Activated CD4-positive, alpha-beta T cell treated with anti-CD3 and anti-CD28 coated beads, Interleukin-2, amount 10 ng/mL, durations not matched to agents 24 days and 14 days (primary cell): ENCODE results near the gene ZBTB9. TPM values are rescaled to one million over a fixed set of nuclear protein-coding genes. Genes with fewer than 3 reads are reported as not detected.
"Not testable (repeated sequence)": the region's sequence is repeated elsewhere in the genome, so short reads cannot be mapped to it uniquely, and the experiment has no call there.

Experiments used
- DNase-seq: peaks from one replicate; pipeline ENCODE4 v3.0.0; 2022
- H3K27ac Mint-ChIP-seq: one replicate; pipeline ENCODE4 v1.8.0; 2022; ENCODE audit warnings: mild to moderate bottlenecking, mixed read lengths
- H3K27me3 Mint-ChIP-seq: one replicate; pipeline ENCODE4 v1.8.0; 2022; ENCODE audit warnings: mixed read lengths
- H3K36me3 Mint-ChIP-seq: one replicate; pipeline ENCODE4 v1.8.0; 2022; ENCODE audit warnings: low read depth, mild to moderate bottlenecking, mixed read lengths
- H3K4me1 Mint-ChIP-seq: one replicate; pipeline ENCODE4 v1.8.0; 2021; ENCODE audit warnings: mixed read lengths
- H3K4me3 Mint-ChIP-seq: one replicate; pipeline ENCODE4 v1.8.0; 2022; ENCODE audit warnings: mild to moderate bottlenecking, moderate library complexity, mixed read lengths
- H3K9me3 Mint-ChIP-seq: one replicate; pipeline ENCODE4 v1.8.0; 2021; ENCODE audit warnings: mixed read lengths
- intact Hi-C: fragments of 100-400 bp; cut with micrococcal nuclease; formaldehyde crosslinking; loops from one replicate; pipeline ENCODE4 v1.15.1; 2023
- total RNA-seq: library from RNA; stranded (reverse); gene quantifications from 2 replicates; pipeline ENCODE4 v1.2.3, GENCODE V29; 2022

ZBTB9 gene
- total RNA-seq, 1 donor from 2014 or later, result 14.2 TPM

DNA sequence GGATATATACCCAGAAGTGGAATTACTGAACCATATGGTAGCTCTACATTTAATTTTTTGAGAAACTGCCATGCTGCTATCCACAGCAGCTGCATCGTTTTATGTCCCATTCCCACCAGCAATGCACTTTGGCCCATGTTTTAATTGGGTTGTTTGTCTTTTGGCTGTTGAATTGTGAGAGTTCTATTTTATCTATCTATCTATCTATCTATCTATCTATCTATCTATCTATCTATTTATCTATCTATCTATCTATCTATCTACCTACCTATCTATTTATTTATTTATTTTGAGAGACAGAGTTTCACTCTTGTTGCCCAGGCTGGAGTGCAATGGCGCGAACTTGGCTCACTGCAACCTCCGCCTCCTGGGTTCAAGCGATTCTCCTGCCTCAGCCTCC is 28.2 kb downstream of the ZBTB9 start:
- intact Hi-C loops, H3K4me1 Mint-ChIP-seq, H3K9me3 Mint-ChIP-seq, H3K27ac Mint-ChIP-seq, DNase-seq, H3K36me3 Mint-ChIP-seq, H3K4me3 Mint-ChIP-seq: not testable (repeated sequence)
- peaks cover 21% of the 10 kb centered on the region for H3K27me3 Mint-ChIP-seq

- no peak overlapping the region for H3K27ac Mint-ChIP-seq
- no peak for DNase-seq
Observed at GRCh38 chr6:33483678-33484077, 29.3 kb downstream of the ZBTB9 start.

GRCh38 chr6:33484673-33485262 is 30.4 kb downstream of the ZBTB9 start:
- H3K4me1 Mint-ChIP-seq, DNase-seq, H3K9me3 Mint-ChIP-seq, H3K27ac Mint-ChIP-seq, H3K36me3 Mint-ChIP-seq, intact Hi-C loops, H3K27me3 Mint-ChIP-seq, H3K4me3 Mint-ChIP-seq: not testable (repeated sequence)

More at GRCh38 chr6:33483678-33484077, 29.3 kb downstream of the ZBTB9 start:
- Mint-ChIP-seq H3K9me3 (no peaks in the 10 kb centered on the region), H3K27me3 (peaks cover 13% of the 10 kb centered on the region), H3K36me3 (no peaks in the 10 kb centered on the region), H3K4me1 (peaks cover 2% of the 10 kb centered on the region), H3K4me3 (no peak overlapping the region)
- intact Hi-C loops, result no loop called here

DNA sequence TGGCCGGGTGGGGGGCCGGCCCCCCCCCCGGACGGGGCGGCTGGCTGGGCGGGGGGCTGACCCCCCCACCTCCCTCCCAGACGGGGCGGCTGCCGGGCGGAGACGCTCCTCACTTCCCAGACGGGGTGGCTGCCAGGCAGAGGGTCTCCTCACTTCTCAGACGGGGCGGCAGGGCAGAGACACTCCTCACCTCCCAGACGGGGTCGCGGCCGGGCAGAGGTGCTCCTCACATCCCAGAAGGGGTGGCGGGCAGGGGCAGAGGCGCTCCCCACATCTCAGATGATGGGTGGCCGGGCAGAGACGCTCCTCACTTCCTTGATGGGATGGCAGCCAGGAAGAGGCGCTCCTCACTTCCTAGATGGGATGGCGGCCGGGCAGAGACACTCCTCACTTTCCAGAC is 31.3 kb downstream of the ZBTB9 start:
- intact Hi-C loops, H3K4me3 Mint-ChIP-seq, H3K27ac Mint-ChIP-seq, DNase-seq, H3K27me3 Mint-ChIP-seq, H3K4me1 Mint-ChIP-seq, H3K9me3 Mint-ChIP-seq, H3K36me3 Mint-ChIP-seq: not testable (repeated sequence)

GRCh38 chr6:33488339-33488738 is 34.0 kb downstream of the ZBTB9 start:
- Mint-ChIP-seq H3K4me3 (no peak overlapping the region), H3K4me1 (peaks cover 4% of the 10 kb centered on the region), H3K36me3 (no peaks in the 10 kb centered on the region), H3K27ac (no peak overlapping the region), H3K27me3 (peaks cover 5% of the 10 kb centered on the region), H3K9me3 (no peaks in the 10 kb centered on the region)
- intact Hi-C loops, result no loop called here
- DNase-seq, result no peak

DNA sequence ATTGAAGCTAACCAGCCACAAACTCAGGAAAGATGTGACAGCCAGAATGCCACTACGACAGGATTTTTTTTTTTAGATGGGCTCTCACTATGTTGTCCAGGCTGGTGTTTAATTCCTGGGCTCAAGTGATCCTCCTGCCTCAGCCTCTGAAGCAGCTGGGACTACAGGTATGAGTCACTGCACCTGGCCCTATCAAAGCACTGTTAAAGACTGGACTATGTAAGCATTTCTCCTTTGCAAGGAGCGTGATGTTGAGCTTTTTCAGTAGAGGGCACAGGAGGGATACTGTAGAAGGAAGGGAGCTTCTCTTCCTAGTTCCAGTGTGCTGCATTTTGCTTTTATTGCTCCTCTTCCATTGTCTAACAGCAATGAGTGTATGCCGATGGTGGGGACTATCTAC is 35.8 kb downstream of the ZBTB9 start:
- Mint-ChIP-seq H3K27ac (no peak overlapping the region), H3K4me3 (no peak overlapping the region), H3K4me1 (peaks cover 4% of the 10 kb centered on the region), H3K27me3 (peaks cover 5% of the 10 kb centered on the region), H3K36me3 (no peaks in the 10 kb centered on the region), H3K9me3 (no peaks in the 10 kb centered on the region)
- no peak for DNase-seq
- intact Hi-C loops, result no loop called here

GRCh38 chr6:33490621-33491020 is 36.2 kb downstream of the ZBTB9 start:
- Mint-ChIP-seq H3K36me3 (no peaks in the 10 kb centered on the region), H3K4me3 (no peak overlapping the region), H3K4me1 (peaks cover 4% of the 10 kb centered on the region), H3K9me3 (no peaks in the 10 kb centered on the region), H3K27me3 (peaks cover 5% of the 10 kb centered on the region), H3K27ac (no peak overlapping the region)
- intact Hi-C loops, result no loop called here
- no peak for DNase-seq

- DNase-seq, result no peak
- Mint-ChIP-seq H3K36me3 (no peaks in the 10 kb centered on the region), H3K4me3 (no peak overlapping the region), H3K9me3 (no peaks in the 10 kb centered on the region), H3K27ac (no peak overlapping the region), H3K4me1 (peaks cover 4% of the 10 kb centered on the region), H3K27me3 (peaks cover 2% of the 10 kb centered on the region)
- intact Hi-C loops, result no loop called here
Observed at GRCh38 chr6:33492093-33492492, 37.7 kb downstream of the ZBTB9 start.

GRCh38 chr6:33497157-33497556 is 42.8 kb downstream of the ZBTB9 start:
- DNase-seq, result no peak
- Mint-ChIP-seq H3K36me3 (no peaks in the 10 kb centered on the region), H3K4me3 (no peak overlapping the region), H3K27me3 (no peaks in the 10 kb centered on the region), H3K4me1 (no peaks in the 10 kb centered on the region), H3K9me3 (no peaks in the 10 kb centered on the region), H3K27ac (no peak overlapping the region)
- intact Hi-C loops, result no loop called here

GRCh38 chr6:33502486-33502885 is 48.1 kb downstream of the ZBTB9 start:
- H3K27me3 Mint-ChIP-seq, result peaks cover 2% of the 10 kb centered on the region
- no peaks in the 10 kb centered on the region for H3K4me1 Mint-ChIP-seq
- no peaks in the 10 kb centered on the region for H3K36me3 Mint-ChIP-seq
- no peak for DNase-seq
- intact Hi-C loops, result no loop called here
- no peak overlapping the region for H3K27ac Mint-ChIP-seq
- H3K9me3 Mint-ChIP-seq, result peaks cover 3% of the 10 kb centered on the region
- H3K4me3 Mint-ChIP-seq, result no peak overlapping the region

DNA sequence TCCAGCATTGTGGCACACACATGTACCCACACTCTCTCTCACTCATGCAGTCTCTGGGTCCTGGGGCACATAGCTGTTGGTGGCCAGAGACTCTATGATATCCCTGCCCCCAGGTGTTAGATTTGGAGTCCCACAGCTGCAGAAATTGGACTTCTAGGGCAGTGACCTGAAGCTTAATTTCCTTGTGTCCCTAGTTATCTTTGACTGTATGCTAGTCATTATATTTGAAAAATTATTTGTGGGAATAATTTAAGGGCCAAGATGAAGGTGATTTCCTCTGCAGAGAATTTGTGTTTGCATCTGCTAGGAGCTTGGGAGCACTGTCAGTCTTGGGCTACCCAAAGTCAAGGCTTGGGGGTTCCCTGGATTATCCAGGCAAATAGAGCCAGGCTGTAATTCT is 50.1 kb downstream of the ZBTB9 start:
- intact Hi-C loops, result no loop called here
- H3K4me3 Mint-ChIP-seq, result no peak overlapping the region
- DNase-seq, result no peak

GRCh38 chr6:33505548-33506370 is 51.4 kb downstream of the ZBTB9 start:
- Mint-ChIP-seq H3K4me3 (no peak overlapping the region), H3K27me3 (peaks cover 6% of the 10 kb centered on the region), H3K36me3 (no peaks in the 10 kb centered on the region), H3K27ac (no peak overlapping the region), H3K4me1 (peaks cover 7% of the 10 kb centered on the region), H3K9me3 (peaks cover 3% of the 10 kb centered on the region)
- intact Hi-C loops, result no loop called here
- no peak for DNase-seq

More for the DNA sequence above, 50.1 kb downstream of the ZBTB9 start:
- peaks cover 6% of the 10 kb centered on the region for H3K4me1 Mint-ChIP-seq
- peaks cover 6% of the 10 kb centered on the region for H3K27me3 Mint-ChIP-seq
- H3K9me3 Mint-ChIP-seq, result peaks cover 3% of the 10 kb centered on the region
- H3K36me3 Mint-ChIP-seq, result no peaks in the 10 kb centered on the region
- H3K27ac Mint-ChIP-seq, result no peak overlapping the region
